ENCODE data around the gene ARID1B. TPM values are rescaled to one million over a fixed set of nuclear protein-coding genes. Genes with fewer than 3 reads are reported as not detected.
A peak's percentile ranks its signal among the peaks of the same experiment; 100 is the strongest.

Gene ARID1B
- total RNA-seq, 1 donor from 2014 or later, result 97.2 TPM

GRCh38 chr6:156822747-156823206 lies 45.6 kb downstream of the ARID1B start:
- H3K4me1 Mint-ChIP-seq (ENCODE audit: unreplicated experiment), result peaks cover 66% of the 10 kb centered on the region
- H3K4me3 Mint-ChIP-seq, result no peak overlapping the region
- no peak for TF ChIP-seq CTCF (conservative IDR thresholded peaks at IDR 0.05)
- peaks cover 3% of the 10 kb centered on the region for H3K9me3 Mint-ChIP-seq
- peak overlapping the region; percentile 39 for H3K27ac Mint-ChIP-seq
- no peak for DNase-seq (ENCODE audit: extremely low spot score, unreplicated experiment)
- H3K36me3 Mint-ChIP-seq, result peaks cover 20% of the 10 kb centered on the region
- H3K27me3 Mint-ChIP-seq, result no peaks in the 10 kb centered on the region

DNA sequence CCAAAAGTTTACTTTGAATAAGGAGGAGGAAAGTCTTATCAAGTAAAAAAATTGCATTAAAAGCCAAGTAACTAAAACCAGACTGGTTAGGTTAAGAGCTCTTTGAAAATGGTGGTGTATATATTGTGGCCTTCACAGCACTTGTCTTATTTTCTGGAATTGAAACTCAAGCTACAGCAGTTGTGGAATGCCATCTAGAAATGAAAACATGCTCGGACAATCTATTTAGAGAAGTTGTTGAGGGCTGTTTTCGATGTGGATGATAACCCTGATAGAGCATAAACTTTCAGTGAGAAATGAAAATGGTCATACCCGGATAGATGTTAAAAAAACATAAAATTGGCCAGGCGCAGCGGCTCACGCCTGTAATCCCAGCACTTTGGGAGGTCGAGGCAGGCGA lies 47.0 kb downstream of the ARID1B start:
- peak overlapping the region; percentile 50 for H3K27ac Mint-ChIP-seq
- H3K27me3 Mint-ChIP-seq, result no peaks in the 10 kb centered on the region
- peaks cover 66% of the 10 kb centered on the region for H3K4me1 Mint-ChIP-seq (ENCODE audit: unreplicated experiment)
- peaks cover 3% of the 10 kb centered on the region for H3K9me3 Mint-ChIP-seq
- no peak for TF ChIP-seq CTCF (conservative IDR thresholded peaks at IDR 0.05)
- H3K36me3 Mint-ChIP-seq, result peaks cover 20% of the 10 kb centered on the region
- DNase-seq (ENCODE audit: extremely low spot score, unreplicated experiment), result no peak
- no peak overlapping the region for H3K4me3 Mint-ChIP-seq

- no peak for DNase-seq (ENCODE audit: extremely low spot score, unreplicated experiment)
- no peak for TF ChIP-seq CTCF (conservative IDR thresholded peaks at IDR 0.05)
- Mint-ChIP-seq H3K4me1 (ENCODE audit: unreplicated experiment) (peaks cover 57% of the 10 kb centered on the region), H3K4me3 (no peak overlapping the region), H3K36me3 (peaks cover 18% of the 10 kb centered on the region), H3K27me3 (no peaks in the 10 kb centered on the region), H3K27ac (peak overlapping the region; percentile 16), H3K9me3 (peaks cover 3% of the 10 kb centered on the region)
Observed at GRCh38 chr6:156825475-156825874, 48.3 kb downstream of the ARID1B start.

DNA sequence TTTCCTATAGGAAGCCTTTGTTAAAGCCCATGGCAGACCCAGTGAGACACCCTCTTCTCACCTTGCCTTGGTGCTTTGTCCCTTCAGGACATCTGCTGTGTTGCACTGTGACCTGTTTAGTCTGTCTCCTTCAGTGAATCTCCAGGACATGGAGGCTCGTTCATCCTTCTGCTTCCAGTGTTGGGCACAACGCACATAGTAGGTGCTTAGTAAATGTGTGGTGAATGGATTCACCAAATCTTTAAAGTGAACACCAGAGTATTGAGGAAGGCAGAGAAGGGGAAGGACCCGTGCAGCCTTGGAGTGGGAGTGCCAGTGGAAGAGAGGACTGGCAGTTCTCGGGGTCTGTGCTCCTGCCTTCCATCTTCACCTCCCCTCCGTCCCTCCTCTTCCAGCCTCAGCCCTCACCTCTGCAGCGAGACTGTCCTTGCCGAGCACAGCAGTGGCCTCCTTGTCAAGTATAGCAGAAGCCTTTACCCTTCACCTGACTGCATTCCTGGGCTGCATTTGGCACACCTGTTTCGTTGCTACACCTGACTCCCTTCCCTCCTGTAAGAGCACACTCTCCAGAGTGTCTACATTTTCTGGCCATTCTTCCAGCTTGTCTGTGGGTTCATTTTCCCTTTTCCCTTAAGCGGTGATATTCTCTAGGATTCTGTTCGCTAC lies 49.2 kb downstream of the ARID1B start:
- Mint-ChIP-seq H3K9me3 (peaks cover 3% of the 10 kb centered on the region), H3K27ac (peak overlapping the region; percentile 87), H3K36me3 (peaks cover 23% of the 10 kb centered on the region), H3K4me1 (ENCODE audit: unreplicated experiment) (peaks cover 53% of the 10 kb centered on the region), H3K27me3 (no peaks in the 10 kb centered on the region), H3K4me3 (peak overlapping the region; percentile 1)
- no peak for DNase-seq (ENCODE audit: extremely low spot score, unreplicated experiment)
- no peak for TF ChIP-seq CTCF (conservative IDR thresholded peaks at IDR 0.05)

- peak overlapping the region; percentile 87 for H3K27ac Mint-ChIP-seq
- no peaks in the 10 kb centered on the region for H3K27me3 Mint-ChIP-seq
- peaks cover 54% of the 10 kb centered on the region for H3K4me1 Mint-ChIP-seq (ENCODE audit: unreplicated experiment)
Observed at GRCh38 chr6:156827382-156827781, 50.2 kb downstream of the ARID1B start.

More at GRCh38 chr6:156827382-156827781, 50.2 kb downstream of the ARID1B start:
- Mint-ChIP-seq H3K4me3 (peak overlapping the region; percentile 46), H3K9me3 (peaks cover 3% of the 10 kb centered on the region), H3K36me3 (peaks cover 15% of the 10 kb centered on the region)
- DNase-seq (ENCODE audit: extremely low spot score, unreplicated experiment), result no peak
- no peak for TF ChIP-seq CTCF (conservative IDR thresholded peaks at IDR 0.05)
